GM21390 (cell line): ENCODE measurements around the gene STAMBP.
"Not testable (repeated sequence)": the region's sequence is repeated elsewhere in the genome, so short reads cannot be mapped to it uniquely, and the experiment has no call there.

Source experiments
- ATAC-seq: cut with Tn5 transposase; IDR thresholded peaks from one replicate; pipeline ENCODE4 v1.9.1; 2021; ENCODE audit not compliant: unreplicated experiment

The STAMBP gene

DNA sequence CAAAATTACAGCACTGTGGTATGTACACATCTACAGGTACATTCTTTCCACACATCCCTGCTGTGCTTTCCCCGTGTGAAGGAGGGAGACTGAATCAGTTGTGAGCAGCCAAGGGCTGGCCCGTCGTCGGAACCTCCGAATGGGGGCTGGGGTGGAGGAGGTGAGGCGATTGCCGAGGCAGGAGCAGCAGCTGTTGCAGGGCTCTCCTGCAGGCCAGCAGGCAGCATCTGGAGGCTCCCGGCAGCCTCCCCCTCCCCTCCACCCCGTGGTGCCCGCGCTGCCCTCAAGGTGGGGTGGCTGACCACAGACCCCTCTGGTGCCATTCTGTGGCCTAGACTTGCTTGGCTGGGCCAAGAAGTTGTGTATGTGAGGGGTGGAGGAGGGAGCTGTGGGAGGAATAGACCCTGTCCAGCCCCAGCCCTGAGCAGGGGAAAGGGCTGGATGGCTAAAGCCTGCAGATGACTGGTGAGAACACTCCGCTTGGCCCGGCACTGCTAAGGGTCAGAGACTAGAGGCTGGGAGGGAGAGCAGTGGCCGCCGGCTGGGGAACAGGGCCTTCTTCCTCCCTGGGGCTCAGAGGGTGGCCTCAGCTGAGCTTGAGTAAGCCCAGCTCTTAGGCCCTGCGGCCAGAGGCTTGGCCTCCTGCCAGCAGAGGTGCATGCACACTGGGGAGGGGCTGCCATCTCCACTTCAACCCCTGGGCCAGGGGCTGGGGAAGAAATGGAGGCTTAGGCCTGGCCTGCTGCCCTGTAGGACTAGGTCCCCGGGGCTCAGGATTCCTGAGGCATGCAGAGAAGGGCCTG lies 7.6 kb downstream of the STAMBP start:
- ATAC-seq, result no peak

DNA sequence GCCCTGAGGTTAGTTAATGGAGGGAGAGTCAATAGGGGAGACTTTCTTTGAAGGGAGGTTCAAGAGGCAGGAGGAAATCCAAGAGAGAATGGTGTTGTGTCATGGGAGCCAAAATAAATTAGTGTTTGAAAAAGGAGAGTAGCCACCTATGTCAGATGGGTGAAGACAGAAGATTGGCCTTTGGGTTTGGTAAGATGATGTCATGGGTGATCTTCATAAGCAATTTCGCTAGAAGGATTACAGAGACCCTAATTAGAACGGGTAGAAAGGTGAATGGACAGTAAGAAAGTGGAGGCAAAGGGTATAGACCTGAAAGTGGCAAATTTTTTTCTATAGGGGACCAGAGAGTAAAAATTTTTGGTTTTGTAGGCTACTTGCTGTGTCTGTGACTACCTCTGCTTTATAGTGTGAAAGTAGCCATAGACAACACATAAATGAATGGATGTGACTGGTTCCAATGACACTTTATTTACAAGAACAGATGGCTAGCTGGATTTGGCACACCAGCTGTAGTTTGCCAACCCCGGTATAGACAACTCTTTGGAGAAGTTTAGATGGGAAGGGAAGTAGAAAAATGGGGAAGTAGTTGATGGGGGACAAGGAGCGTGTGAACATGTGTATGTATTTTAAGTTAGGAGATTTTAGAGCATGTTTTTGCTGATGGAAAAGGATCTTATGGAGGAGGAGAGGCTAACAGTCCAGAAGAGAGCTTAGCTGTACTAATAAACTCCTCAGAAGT lies 9.3 kb downstream of the STAMBP start:
- ATAC-seq, result no peak

DNA sequence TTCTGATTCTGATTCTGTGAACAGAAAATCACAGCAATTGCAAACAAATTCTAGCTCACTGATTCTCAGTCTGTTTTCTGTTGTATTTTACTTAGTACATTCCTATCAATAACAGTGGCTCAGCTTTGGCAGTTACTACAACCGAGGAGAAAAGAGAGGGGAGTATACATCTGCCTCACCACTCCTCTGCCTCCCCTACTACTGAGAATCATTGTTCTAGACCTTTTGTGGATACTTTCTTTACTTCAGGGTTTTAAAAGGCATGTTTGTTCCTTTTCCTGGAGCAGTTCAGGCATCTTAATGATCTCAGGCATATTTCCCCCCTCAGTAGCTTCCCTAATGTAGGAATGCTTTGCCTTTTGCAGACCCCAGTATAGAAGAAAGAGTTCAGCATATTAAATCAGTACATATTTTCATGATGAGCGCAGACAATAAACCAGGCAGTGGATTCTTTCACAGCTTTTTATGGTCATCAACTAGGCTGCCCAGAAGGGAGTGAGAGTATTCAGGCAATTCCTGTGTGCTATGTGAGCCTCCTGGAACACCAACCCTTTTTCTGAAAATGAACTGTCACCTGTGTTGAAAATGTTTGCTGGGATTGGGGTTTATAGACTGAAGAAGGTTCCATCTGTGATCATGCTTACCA lies 10.3 kb downstream of the STAMBP start:
- no peak for ATAC-seq

DNA sequence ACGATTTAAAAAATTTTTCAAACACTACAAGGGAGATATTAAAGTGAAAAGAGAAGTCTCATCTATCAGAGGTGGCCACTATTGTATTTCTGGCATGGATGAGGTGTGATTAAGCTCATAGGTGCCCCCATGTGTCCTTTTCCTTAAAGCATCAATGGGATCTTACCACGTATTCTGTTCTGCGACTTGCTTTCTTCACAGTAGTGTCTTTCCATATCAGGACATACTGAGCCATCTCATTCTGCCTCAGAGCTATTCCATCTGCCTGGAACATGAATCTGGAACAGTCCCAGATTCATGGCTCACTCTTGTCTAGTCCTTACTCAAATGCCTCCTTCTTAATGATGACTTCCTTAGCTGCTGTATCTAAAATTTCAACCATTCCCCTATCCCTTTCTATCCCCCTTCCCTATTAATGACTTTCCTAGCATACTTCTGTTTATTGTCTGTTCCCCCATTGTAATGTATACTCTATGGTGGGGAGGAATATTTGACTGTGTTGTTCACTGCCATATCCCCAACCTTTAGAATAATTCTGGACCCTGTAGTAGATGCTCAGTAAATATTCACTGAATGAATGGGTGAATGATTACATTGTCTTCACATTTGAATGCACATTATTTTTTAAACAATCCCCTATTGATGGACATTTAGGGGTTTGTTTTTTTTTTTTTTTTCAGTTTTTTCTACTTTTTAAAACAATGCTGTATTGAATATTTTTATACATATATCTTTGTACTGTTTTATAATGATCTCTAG lies 11.1 kb downstream of the STAMBP start:
- ATAC-seq, result no peak

DNA sequence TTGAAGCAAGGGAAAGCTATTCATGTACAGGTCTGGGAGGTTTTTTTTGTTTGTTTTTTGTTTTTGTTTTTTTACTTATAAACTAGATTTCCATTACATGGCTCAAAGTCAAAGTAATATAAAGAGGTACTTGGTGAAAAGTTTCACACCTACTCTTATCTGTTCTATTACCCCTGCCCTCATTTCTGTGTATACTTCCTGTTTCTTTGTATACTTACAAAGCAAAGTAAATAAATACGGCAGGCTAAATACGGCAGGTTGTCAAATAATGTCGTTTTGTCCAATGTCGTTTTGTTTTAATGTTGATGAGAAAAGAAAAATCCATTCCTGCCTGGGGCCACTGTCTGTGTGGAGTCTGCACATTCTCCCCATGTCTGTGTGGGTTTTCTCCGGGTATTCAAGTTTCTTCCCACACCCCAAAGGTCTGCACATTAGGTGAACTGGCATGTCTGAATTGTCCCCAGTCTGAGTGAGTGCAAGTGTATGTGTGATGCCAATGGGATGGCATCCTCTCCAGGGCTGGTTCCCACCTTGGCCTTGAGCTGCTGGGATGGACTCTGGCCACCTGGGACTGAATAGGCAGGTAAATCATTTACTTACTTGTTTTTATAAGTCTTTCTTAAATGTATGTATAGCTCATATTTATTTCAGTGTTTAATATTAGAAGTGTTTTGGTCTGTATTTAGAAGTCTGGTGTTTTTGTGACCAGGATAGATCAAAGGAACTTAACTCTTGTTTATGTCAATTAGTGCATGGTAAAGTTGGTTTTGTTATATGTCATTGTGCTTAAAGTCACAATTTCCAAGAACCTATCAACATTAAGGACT lies 13.4 kb downstream of the STAMBP start:
- ATAC-seq, result no peak

DNA sequence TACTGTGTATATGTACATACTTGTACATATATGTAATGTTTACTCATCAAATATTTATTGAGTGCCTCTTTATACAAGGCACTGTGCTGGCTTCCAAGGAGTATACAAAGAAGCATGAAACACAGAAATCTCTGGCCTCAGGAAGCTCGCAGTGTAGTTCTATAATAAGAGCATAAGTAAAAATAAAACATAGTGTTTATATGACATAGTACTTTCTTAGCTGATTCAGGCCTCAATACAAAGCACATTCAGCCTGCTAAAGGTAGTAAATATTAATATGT lies 13.9 kb downstream of the STAMBP start:
- ATAC-seq, result no peak

DNA sequence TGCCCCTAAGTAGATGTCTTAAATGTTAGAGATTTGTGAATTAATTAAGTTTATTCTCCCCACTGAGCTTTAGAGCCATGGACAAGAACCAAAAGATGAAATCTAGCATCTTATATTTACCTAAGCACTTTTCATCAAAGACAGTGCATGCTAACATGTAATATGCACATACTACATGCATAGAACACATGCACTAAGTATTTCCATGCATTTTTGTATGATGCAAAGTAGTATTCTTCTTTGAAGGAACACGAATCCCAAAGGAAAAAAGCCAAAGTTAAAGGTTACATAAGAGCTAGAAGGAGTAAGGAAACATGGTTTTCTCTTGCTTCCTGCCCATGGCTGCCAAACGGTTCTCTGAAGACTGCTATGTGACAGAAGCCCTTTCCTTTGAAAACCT lies 15.3 kb downstream of the STAMBP start:
- ATAC-seq, result no peak

DNA sequence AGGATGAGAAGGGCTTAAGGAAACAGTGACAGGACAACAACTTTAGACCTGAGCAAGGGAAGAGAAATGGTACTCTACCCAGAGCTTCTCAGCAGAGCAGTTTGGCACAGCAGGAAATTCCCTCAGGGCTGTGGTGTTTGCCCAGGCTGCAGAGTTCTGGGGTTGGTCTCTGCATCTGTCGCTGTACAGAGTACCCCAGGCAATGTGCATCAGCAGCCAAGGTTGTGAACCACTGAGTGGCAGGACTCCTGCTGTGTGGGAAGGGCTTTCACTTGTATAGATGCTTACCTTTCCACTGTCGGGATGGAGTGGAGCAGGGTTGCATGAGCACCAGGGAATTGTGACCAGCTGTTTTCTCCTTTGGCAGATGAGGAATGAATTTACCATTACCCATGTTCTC lies 21.2 kb downstream of the STAMBP start:
- ATAC-seq, result no peak

DNA sequence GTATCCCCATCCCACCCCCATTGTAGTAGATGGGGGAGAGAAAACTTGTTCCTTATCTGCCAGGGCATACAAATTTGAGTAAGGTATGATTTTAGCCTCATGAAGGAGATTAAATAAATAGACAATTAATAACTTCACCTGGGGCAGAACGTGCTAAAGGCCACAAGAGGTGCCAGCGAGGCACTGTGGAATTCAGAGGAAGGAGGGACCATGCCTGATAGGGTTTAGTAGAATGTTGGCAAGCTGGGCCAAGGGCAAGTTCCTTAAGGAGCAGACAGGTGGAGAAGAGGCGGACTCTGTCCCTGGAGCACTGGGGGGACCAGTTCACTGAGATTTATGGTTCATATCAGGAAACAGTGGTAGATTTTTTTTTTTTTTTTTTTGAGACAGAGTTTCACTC lies 22.5 kb downstream of the STAMBP start:
- no peak for ATAC-seq

DNA sequence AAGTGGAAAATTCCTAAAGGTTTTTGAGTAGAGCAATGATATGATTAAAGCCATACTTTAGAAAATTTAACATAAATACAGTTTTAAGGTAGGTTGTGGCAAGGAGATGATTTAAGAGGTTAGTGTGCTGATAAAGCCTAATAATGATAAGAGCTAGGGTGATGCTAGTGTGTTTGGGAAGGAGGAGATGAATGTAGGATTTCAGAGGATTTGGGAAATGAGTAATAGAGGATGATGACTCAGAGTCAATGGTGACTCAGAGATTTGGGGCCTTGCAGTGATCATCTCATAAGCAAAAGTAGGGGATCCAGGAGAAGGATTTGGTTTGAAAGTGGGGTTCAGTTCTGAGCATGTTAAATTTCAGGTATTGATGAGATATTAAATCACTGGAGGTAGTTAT lies 23.3 kb downstream of the STAMBP start:
- no peak for ATAC-seq

DNA sequence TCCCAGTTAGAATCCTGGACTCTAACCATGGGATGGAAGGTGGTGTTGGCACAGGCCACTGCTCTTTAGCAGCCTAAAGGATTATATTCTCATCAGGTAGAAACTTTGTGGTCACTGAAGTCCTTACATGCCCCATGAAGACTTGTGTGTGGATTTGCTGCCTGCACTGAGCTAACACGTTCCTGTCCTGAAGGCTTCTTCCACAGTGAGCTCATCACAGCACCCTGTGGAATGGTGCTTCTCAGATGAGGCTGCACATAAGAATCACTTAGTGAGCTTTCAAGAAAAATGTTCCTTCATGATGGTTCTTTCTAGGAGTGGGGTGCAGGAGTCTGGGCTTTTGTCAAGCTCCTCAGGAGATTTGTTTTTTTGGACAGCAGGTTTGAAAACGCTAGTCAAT lies 26.8 kb downstream of the STAMBP start:
- ATAC-seq, result no peak

DNA sequence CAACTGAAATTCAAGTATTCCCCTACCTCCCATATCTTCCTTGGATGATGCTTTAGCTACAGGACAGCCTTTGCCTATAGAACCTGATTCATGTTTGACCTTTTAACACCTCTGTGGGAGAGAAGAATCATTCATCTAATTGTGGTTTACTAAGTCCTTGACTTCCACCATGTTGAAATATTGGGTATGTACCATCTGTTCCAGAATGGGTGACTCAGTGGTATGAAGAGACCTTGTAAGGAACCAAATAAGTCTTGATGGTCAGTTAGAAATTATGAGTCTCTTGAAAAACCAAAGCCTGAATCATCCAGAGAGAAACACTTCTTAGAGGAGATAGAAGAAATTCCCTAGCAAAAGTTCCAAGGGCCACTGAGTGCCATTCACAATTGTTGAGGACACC lies 27.5 kb downstream of the STAMBP start:
- no peak for ATAC-seq

DNA sequence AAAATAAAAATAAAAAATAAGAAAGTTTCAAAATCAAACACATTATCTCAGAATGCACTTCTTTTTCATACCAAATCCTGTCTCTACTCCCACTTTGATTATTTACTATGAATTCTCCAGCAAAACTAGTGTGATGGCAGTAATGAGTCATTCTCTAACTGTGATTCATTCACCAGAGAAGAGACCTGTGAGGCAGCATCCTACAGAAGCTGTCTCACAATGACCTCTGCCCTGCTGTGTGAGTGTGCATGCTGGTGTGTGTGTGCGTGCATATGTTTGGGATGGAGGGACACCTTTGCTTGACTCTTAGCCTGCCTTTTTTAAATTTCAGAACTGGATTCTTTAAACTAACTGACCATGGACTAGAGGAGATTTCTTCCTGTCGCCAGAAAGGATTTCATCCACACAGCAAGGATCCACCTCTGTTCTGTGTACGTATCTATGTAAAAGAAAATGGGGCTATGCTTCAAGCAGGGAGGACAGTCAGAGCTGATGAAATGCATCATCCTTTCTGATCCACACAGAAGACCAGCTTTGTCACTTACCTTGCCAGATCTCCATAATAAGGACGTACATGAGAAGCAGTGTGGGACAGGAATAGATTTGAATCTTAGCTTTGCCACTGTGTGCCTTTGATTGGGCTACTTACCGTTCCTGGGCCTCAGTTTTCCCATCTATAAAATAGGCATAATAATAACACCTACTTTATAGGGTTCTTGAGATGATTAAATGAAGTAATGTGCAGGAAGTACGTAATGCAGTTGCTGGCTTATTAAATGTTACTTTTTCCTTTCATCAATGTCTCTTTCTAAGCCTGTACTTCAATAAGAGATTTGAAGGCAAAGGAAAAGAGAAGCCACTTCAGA lies 31.2 kb downstream of the STAMBP start:
- ATAC-seq, result no peak

DNA sequence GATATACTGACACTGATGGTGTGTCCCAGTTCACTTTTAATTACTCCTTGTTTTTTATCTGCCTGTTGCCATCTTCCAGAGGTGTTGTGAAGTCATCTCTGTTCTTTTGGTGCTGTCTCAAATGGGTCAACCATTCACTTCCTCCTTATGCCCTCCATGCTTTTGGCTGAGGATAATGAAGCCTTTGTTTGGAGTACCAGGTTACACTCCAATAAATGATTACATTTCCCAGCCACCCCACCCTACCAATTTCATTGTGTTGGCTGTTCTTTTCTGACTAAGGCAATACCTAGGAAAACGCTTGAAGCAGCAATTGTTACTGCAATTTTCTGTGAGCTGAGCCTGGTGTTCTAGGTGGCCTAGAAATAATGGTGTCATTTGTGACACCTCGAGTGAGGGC lies 34.2 kb downstream of the STAMBP start:
- no peak for ATAC-seq

DNA sequence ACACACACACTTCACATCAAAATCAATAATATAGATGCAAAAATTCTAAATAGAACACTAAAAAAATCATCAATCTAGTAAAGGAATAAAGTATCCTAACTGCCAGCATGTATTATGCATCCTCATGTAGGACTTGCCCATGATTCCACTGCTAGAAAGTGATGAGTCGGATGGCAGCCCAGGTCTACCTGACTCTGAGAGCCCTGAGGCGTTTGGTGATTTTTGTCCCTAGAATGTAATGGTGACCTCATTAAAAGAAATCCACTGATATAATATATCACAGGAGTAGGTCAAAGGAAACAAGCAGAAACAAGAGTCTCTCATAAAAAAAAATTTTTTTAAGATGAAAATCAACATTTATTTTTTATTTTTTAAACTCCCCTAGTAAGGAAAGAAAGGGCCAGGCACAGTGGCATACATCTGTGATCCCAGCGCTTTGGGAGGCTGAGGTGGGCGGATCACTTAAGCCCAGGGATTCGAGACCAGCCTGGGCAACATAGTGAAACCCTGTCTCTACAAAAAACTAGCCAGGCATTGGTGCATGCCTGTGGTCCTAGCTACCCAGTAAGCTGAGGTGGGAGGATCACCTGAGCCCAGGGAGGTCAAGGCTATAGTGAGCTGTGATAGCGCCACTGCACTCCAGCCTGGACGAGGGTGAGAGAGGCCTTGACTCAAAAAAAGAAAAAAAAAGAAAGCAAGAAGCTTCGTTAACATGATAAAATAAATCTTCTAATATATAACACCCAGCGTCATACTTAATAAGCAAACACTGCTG lies 39.6 kb downstream of the STAMBP start:
- no peak for ATAC-seq

DNA sequence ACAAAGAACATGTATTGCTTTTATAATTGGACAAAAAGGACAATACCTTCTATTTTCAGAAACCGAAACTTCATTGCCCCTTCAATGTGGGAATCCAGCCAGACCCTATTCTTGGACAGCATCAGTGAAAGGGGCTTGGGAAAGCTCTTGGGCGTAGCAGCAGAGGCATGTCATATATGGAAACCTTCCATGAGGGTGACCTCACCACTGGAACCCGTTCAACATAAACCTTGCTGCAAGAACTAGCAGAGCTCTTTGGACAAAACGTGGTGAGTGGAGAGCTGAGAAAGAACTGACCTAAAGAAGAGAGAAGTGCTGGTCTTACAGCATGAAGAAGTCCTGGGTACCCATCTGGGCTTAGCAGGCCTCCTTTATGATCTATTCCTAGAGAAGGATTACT lies 41.3 kb downstream of the STAMBP start:
- no peak for ATAC-seq

DNA sequence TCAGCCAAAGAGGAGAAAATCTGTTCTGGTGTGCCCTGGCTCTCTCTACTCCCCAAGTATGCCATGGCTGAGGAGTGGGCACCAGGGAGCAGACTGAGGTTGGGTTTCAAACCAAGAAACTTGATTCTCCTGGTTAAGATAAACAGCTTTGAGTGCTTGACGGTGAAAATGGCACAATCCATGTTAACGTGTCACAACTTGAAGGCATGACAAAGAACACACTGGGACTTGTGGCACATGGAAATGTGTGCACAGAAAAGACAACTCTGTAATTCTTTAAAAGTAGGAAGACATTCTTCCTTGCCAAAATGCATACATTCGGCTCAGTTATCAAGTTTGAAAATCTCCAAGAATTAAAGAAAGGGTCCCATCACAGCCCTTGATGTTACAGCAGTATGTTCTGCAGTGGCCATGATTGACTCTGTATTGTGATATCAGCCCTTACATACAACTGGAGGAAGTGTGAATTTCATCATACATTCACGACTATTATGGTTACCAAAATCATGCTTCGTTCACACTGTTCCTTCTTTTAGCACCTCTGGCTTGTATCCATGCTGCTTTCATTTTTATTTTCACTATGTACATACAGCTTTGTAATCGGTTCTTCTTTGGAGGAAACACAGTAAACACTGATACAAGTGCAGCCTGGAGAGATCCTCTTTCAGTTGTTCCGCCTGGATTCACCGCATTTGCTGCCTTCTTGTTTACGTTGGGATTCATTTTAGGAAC lies 48.5 kb downstream of the STAMBP start:
- no peak for ATAC-seq

DNA sequence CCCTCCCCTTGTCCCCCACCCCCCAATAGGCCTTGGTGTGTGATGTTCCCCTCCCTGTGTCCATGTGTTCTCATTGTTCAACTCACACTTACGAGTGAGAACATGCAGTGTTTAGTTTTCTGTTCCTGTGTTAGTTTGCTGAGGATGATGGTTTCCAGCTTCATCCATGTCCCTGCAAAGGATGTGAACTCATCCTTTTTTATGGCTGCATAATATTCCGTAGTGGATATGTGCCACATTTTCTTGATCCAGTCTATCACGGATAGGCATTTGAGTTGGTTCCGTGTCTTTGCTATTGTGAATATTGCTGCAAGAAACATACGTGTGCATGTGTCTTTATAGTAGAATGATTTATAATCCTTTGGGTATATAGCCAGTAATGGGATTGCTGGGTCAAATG lies 49.2 kb downstream of the STAMBP start:
- not testable (repeated sequence) for ATAC-seq
